HepG2 (cell line): ENCODE results near the gene ARHGAP32. TPM values are rescaled to one million over a fixed set of nuclear protein-coding genes. Genes with fewer than 3 reads are reported as not detected.

Source experiments
- ATAC-seq: fragments of 200-7000 bp; cut with Tn5 transposase; 3 replicates; pipeline ENCODE4 v1.9.1; 2020; ENCODE audit warnings: mild to moderate bottlenecking, moderate library complexity
- BruUV-seq: library from RNA; stranded (reverse); fragments of 400-500 nt; replicated peaks from 2 replicates; lab custom pipeline; 2021; lab: Mats Ljungman, UMichigan
- CTCF ChIA-PET: fragments of 300-600 bp; formaldehyde crosslinking; extraction: SDS; loops from one replicate; lab custom pipeline; 2021; ENCODE audit warnings: low total read pairs, inconsistent platforms, low intra/inter-chr PET ratio; lab: Yijun Ruan, JAX
- POLR2A ChIA-PET: fragments of 350-600 bp; sonication (Branson Sonifier 250); formaldehyde crosslinking; loops from one replicate; lab custom pipeline; 2020; ENCODE audit warnings: antibody characterized with exemption, inconsistent platforms; lab: Yijun Ruan, JAX
- DNase-seq: peaks from one replicate; pipeline ENCODE4 v3.0.0-alpha.2; 2015; ENCODE audit warnings: low spot score
- FAIRE-seq: peaks from 3 replicates; lab custom pipeline; 2011; peaks lifted over from hg19 to GRCh38; lab: Jason Lieb, UNC
- H2AFZ ChIP-seq: one replicate; pipeline ENCODE4 v1.6.1; 2011; ENCODE audit warnings: low read length, inconsistent platforms
- H3K27ac ChIP-seq: fragments of 300-600 bp; 3 replicates; pipeline ENCODE4 v1.8.0; 2011; ENCODE audit warnings: mixed run types, mild to moderate bottlenecking, mixed read lengths, low read length, inconsistent platforms; ENCODE audit not compliant: insufficient read depth; ENCODE audit errors: extremely low read length
- H3K27me3 ChIP-seq, 2 experiments: fragments of 200-600 bp in 1 of 2; 2 replicates in 1 of 2; 3 replicates in 1 of 2; pipeline versions ENCODE4 v1.6.0 to v1.8.0; 2011; ENCODE audit warnings: low read length in 2 of 2, mild to moderate bottlenecking in 2 of 2, moderate library complexity in 2 of 2, inconsistent platforms in 1 of 2; ENCODE audit not compliant: insufficient read depth in 2 of 2, control insufficient read depth in 1 of 2
- H3K36me3 ChIP-seq, 2 experiments: fragments of 200-600 bp in 1 of 2; replicated peaks in 1 of 2; 2 replicates in 1 of 2; 3 replicates in 1 of 2; pipeline versions ENCODE4 v1.5.1 to v1.8.0; 2011; ENCODE audit warnings: low read length in 2 of 2, inconsistent platforms in 1 of 2; ENCODE audit not compliant: insufficient read depth in 2 of 2, control insufficient read depth in 1 of 2
- H3K4me1 ChIP-seq: 2 replicates; pipeline ENCODE4 v1.5.1; 2012; ENCODE audit warnings: low read length, inconsistent platforms; ENCODE audit not compliant: insufficient read depth
- H3K4me2 ChIP-seq: 2 replicates; pipeline ENCODE4 v1.6.0; 2011; ENCODE audit warnings: low read depth, low read length, inconsistent platforms
- H3K4me3 ChIP-seq, 3 experiments: fragments of 200-600 bp in 1 of 3; sonication (generic), shearing (Covaris generic) in 1 of 3; replicated peaks in 1 of 3; 2 replicates each; pipeline ENCODE4 v1.5.1; 2011 to 2016; ENCODE audit warnings: low read length in 3 of 3, inconsistent platforms in 2 of 3, low read depth in 2 of 3, mild to moderate bottlenecking in 2 of 3, control low read depth in 1 of 3, mixed read lengths in 1 of 3; ENCODE audit not compliant: insufficient read depth in 1 of 3
- H3K79me2 ChIP-seq: one replicate; pipeline ENCODE4 v1.6.1; 2011; ENCODE audit warnings: low read length, inconsistent platforms; ENCODE audit not compliant: insufficient read depth
- H3K9ac ChIP-seq: 2 replicates; pipeline ENCODE4 v1.6.0; 2011; ENCODE audit warnings: mild to moderate bottlenecking, low read depth, low read length, inconsistent platforms; ENCODE audit not compliant: insufficient read depth
- H3K9me3 ChIP-seq: 2 replicates; pipeline ENCODE4 v1.5.1; 2012; ENCODE audit warnings: mild to moderate bottlenecking, low read length
- H4K20me1 ChIP-seq: 2 replicates; pipeline ENCODE4 v1.6.0; 2011; ENCODE audit warnings: inconsistent platforms, mild to moderate bottlenecking, low read length, moderate library complexity; ENCODE audit not compliant: insufficient read depth
- KLF6 ChIP-seq: IDR thresholded peaks from 2 replicates; pipeline ENCODE4 v1.8.0; 2016; ENCODE audit warnings: missing biosample characterization, missing genetic modification reagents
- PHB2 ChIP-seq: fragments of 450-650 bp; IDR thresholded peaks from 2 replicates; pipeline ENCODE4 v1.6.1; 2018; ENCODE audit not compliant: partially characterized antibody
- U2AF1 ChIP-seq: fragments of 200-400 bp; formaldehyde crosslinking; optimal IDR thresholded peaks from 2 replicates; pipeline ENCODE3; 2017; ENCODE audit warnings: mild to moderate bottlenecking, low read depth, low read length
- ZBTB7B ChIP-seq: sonication (generic); formaldehyde crosslinking; IDR thresholded peaks from 2 replicates; pipeline ENCODE4 v1.4.0; 2020; ENCODE audit warnings: missing genetic modification reagents
- ZNF274 ChIP-seq: sonication (generic); formaldehyde crosslinking; IDR thresholded peaks from 2 replicates; pipeline ENCODE4 v1.5.1; 2020; ENCODE audit warnings: mild to moderate bottlenecking, missing genetic modification reagents
- ZNF549 ChIP-seq: sonication (generic); formaldehyde crosslinking; IDR thresholded peaks from 2 replicates; pipeline ENCODE4 v1.5.0; 2020; ENCODE audit warnings: missing genetic modification reagents
- ZNF607 ChIP-seq: sonication (generic); formaldehyde crosslinking; IDR thresholded peaks from 2 replicates; pipeline ENCODE4 v1.5.1; 2020; ENCODE audit warnings: missing genetic modification reagents, mild to moderate bottlenecking, borderline replicate concordance
- WGBS: methylation state at CpG from one replicate; pipeline ENCODE4 v1.1.6; 2017; ENCODE audit warnings: low lambda C conversion rate; 5-methylcytosine and 5-hydroxymethylcytosine counted together
- in situ Hi-C: cut with HindIII; loops from 2 replicates; pipeline ENCODE4 v1.10.0; 2017; ENCODE audit warnings: low pct_unique_long_range_greater_than_20kb; ENCODE audit not compliant: extremely low pct_ligation_motif_present
- intact Hi-C: fragments of 100-400 bp; cut with micrococcal nuclease; formaldehyde crosslinking; loops from one replicate; pipeline ENCODE4 v1.10.0; 2022; ENCODE audit not compliant: unreplicated experiment
- polyA plus RNA-seq, 8 experiments: library from polyadenylated mRNA; depleted of rRNA in 3 of 8; stranded (reverse) in 7 of 8; unstranded in 1 of 8; fragments of >200 nt; fragmentation: Illumina TruSeq in 4 of 8; extraction: Trizol in 4 of 8; gene quantifications; 2 replicates each; pipeline versions ENCODE4 v1.2.1 to v1.2.3, GENCODE V29; 2011 to 2016; ENCODE audit warnings: low read depth in 4 of 8, missing spikeins in 1 of 8, mixed read lengths in 1 of 8; ENCODE audit not compliant: insufficient read depth in 1 of 8
- total RNA-seq, 5 experiments: library from RNA; depleted of rRNA; stranded (reverse); fragments of >200 nt; fragmentation: Illumina TruSeq; extraction: Trizol; gene quantifications; 2 replicates each; pipeline ENCODE4 v1.2.3, GENCODE V29; 2016; ENCODE audit warnings: low read depth in 1 of 5
- TF ChIP-seq, protein P1 (sequence below): sonication (generic); formaldehyde crosslinking; IDR thresholded peaks from 2 replicates; pipeline ENCODE4 v1.4.0; 2020; ENCODE audit warnings: missing genetic modification reagents
- TF ChIP-seq, protein P2 (sequence below): IDR thresholded peaks from 2 replicates; pipeline ENCODE4 v1.6.1; 2016; ENCODE audit warnings: low read depth, borderline replicate concordance
- TF ChIP-seq, protein P3 (sequence below): fragments of 450-650 bp; IDR thresholded peaks from 2 replicates; pipeline ENCODE4 v1.6.1; 2017; ENCODE audit warnings: mild to moderate bottlenecking

Gene ARHGAP32
- total and polyA plus RNA-seq, 2 of the 13 experiments (the other 11 are each of a cell fraction or from before 2014, with no cell fraction given) = 6.3 to 8.2 TPM

DNA sequence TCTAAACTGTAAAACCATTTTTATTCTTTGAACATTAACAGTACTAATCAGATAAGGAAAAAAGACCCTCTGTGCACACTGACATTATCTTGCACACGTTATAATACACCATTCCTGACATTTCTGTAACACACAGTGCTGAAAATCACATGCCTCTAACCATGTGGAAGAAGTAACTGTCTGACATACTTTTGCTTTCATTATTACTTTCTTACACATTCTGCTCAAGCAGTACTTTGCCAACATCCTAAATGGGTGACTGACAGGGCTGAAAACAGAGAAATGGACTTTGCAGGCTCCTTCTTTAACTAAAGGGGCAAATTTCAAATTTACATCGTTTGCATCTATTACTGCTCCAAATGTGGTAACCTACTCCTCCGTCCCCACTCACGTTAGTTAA is 226.6 kb downstream of the ARHGAP32 start:
- H3K4me1 ChIP-seq = no peaks in the 10 kb centered on the region
- BruUV-seq = no TSS peak
- no peak overlapping the region for H2AFZ ChIP-seq
- DNase-seq (no peak), ATAC-seq (no peak), FAIRE-seq (no peak)
- no peaks in the 10 kb centered on the region for H3K9me3 ChIP-seq
- H3K9ac ChIP-seq = no peak overlapping the region
- H3K4me2 ChIP-seq = no peak overlapping the region
- H3K4me3 ChIP-seq = no peak overlapping the region
- peaks cover 1 to 17% of the 10 kb centered on the region in 2 experiments; a peak in 4 of 5 replicates for H3K36me3 ChIP-seq
- H3K27me3 ChIP-seq = no peaks in the 10 kb centered on the region
- intact Hi-C loops = no loop called here
- TF ChIP-seq, protein P1, sequence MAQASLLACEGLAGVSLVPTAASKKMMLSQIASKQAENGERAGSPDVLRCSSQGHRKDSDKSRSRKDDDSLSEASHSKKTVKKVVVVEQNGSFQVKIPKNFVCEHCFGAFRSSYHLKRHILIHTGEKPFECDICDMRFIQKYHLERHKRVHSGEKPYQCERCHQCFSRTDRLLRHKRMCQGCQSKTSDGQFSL (CRISPR knock-in tag) = no peak
- TF ChIP-seq ZNF274 (CRISPR knock-in tag) = no peak
- TF ChIP-seq PHB2 = no peak
- TF ChIP-seq, protein P2, sequence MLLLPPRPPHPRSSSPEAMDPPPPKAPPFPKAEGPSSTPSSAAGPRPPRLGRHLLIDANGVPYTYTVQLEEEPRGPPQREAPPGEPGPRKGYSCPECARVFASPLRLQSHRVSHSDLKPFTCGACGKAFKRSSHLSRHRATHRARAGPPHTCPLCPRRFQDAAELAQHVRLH (CRISPR knock-in tag) = no peak
- no peak for TF ChIP-seq ZNF607 (CRISPR knock-in tag)
- TF ChIP-seq, protein P3, sequence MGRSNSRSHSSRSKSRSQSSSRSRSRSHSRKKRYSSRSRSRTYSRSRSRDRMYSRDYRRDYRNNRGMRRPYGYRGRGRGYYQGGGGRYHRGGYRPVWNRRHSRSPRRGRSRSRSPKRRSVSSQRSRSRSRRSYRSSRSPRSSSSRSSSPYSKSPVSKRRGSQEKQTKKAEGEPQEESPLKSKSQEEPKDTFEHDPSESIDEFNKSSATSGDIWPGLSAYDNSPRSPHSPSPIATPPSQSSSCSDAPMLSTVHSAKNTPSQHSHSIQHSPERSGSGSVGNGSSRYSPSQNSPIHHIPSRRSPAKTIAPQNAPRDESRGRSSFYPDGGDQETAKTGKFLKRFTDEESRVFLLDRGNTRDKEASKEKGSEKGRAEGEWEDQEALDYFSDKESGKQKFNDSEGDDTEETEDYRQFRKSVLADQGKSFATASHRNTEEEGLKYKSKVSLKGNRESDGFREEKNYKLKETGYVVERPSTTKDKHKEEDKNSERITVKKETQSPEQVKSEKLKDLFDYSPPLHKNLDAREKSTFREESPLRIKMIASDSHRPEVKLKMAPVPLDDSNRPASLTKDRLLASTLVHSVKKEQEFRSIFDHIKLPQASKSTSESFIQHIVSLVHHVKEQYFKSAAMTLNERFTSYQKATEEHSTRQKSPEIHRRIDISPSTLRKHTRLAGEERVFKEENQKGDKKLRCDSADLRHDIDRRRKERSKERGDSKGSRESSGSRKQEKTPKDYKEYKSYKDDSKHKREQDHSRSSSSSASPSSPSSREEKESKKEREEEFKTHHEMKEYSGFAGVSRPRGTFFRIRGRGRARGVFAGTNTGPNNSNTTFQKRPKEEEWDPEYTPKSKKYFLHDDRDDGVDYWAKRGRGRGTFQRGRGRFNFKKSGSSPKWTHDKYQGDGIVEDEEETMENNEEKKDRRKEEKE = no peak
- TF ChIP-seq ZBTB7B (CRISPR knock-in tag) = no peak
- TF ChIP-seq U2AF1 = no peak
- TF ChIP-seq ZNF549 (CRISPR knock-in tag) = no peak
- no peak for TF ChIP-seq KLF6 (CRISPR knock-in tag)
- TF ChIP-seq, all 625 proteins: peak for 0
- ChIA-PET CTCF (no interaction called here), POLR2A (no interaction called here)
- H3K79me2 ChIP-seq = no peaks in the 10 kb centered on the region
- 69% methylated on average over 4 of the region's 4 CpGs for WGBS
- in situ Hi-C loops = no loop called here
- H3K27ac ChIP-seq = no peak overlapping the region
- H4K20me1 ChIP-seq = no peaks in the 10 kb centered on the region
